Transverse colon (tissue), 3 donors: ENCODE results near the gene CCR2.
"Not testable (repeated sequence)": the region's sequence is repeated elsewhere in the genome, so short reads cannot be mapped to it uniquely, and the experiment has no call there.

Experiments
- EP300 ChIP-seq: sonication (generic); formaldehyde crosslinking; IDR thresholded peaks from one replicate; pipeline ENCODE4 v1.6.1; 2017; ENCODE audit warnings: antibody characterized with exemption, low read depth
- TF ChIP-seq, protein P1 (sequence below), 5 experiments: fragments of 200-600 bp in 3 of 5; fragments of 450-650 bp in 2 of 5; sonication (generic) in 3 of 5; IDR thresholded peaks; 1 replicate in 2 of 5; 2 replicates in 3 of 5; pipeline ENCODE4 v1.5.1; 2016 to 2017; ENCODE audit warnings: antibody characterized with exemption in 5 of 5, inconsistent platforms in 3 of 5, mild to moderate bottlenecking in 2 of 5, moderate library complexity in 1 of 5

DNA sequence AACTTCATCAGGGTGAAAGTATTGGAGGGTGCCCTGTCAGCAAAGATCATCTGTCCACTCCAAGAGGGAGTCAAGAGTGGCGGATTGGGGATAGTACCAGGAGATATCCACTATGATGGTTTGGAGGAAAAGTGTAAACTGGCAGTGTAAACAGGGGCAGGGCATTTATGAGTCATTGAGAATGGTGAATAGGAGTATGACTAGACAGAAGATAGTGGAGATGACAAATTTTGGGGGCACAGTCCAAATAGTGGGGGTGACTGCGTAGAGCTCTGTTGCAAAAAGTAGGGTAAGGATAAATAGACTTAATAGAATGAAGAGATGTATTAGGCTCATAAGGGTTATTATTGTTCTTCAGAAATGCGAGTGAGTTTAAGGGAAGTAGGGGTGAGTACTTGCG is 34.9 kb downstream of the CCR2 start:
- TF ChIP-seq, protein P1, sequence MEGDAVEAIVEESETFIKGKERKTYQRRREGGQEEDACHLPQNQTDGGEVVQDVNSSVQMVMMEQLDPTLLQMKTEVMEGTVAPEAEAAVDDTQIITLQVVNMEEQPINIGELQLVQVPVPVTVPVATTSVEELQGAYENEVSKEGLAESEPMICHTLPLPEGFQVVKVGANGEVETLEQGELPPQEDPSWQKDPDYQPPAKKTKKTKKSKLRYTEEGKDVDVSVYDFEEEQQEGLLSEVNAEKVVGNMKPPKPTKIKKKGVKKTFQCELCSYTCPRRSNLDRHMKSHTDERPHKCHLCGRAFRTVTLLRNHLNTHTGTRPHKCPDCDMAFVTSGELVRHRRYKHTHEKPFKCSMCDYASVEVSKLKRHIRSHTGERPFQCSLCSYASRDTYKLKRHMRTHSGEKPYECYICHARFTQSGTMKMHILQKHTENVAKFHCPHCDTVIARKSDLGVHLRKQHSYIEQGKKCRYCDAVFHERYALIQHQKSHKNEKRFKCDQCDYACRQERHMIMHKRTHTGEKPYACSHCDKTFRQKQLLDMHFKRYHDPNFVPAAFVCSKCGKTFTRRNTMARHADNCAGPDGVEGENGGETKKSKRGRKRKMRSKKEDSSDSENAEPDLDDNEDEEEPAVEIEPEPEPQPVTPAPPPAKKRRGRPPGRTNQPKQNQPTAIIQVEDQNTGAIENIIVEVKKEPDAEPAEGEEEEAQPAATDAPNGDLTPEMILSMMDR (IDR thresholded peaks at IDR 0.05), result not testable (repeated sequence)
- not testable (repeated sequence) for TF ChIP-seq EP300
